ENCODE measurements around the gene NCL. TPM values are rescaled to one million over a fixed set of nuclear protein-coding genes. Genes with fewer than 3 reads are reported as not detected.
A peak's percentile ranks its signal among the peaks of the same experiment; 100 is the strongest.

The NCL gene
- polyA plus RNA-seq (2012; ENCODE audit: insufficient read depth, insufficient read length, low read depth), result 932 TPM

GRCh38 chr2:231463698-231464575 is at the start of gene NCL:
Gene NCL (minus strand): TSS chr2:231464484. CDS start chr2:231464353, 131 bp downstream.
- Histone ChIP-seq H3K4me1 (no peaks in the 10 kb centered on the region; the same call in 1 of the 2 replicates), H3K27me3 (no peaks in the 10 kb centered on the region), H3K36me3 (peaks cover 53% of the 10 kb centered on the region), H3K9me3 (no peaks in the 10 kb centered on the region), H3K4me3 (ENCODE audit: low read depth, low read length) (peak within 1 kb of the TSS; percentile 75)
- peak; percentile 82 for DNase-seq
- TF ChIP-seq, protein P1, sequence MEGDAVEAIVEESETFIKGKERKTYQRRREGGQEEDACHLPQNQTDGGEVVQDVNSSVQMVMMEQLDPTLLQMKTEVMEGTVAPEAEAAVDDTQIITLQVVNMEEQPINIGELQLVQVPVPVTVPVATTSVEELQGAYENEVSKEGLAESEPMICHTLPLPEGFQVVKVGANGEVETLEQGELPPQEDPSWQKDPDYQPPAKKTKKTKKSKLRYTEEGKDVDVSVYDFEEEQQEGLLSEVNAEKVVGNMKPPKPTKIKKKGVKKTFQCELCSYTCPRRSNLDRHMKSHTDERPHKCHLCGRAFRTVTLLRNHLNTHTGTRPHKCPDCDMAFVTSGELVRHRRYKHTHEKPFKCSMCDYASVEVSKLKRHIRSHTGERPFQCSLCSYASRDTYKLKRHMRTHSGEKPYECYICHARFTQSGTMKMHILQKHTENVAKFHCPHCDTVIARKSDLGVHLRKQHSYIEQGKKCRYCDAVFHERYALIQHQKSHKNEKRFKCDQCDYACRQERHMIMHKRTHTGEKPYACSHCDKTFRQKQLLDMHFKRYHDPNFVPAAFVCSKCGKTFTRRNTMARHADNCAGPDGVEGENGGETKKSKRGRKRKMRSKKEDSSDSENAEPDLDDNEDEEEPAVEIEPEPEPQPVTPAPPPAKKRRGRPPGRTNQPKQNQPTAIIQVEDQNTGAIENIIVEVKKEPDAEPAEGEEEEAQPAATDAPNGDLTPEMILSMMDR (IDR thresholded peaks at IDR 0.05; ENCODE audit: low read depth, low read length), result no peak

- Histone ChIP-seq H3K9me3 (no peaks in the 10 kb centered on the region), H3K27me3 (no peaks in the 10 kb centered on the region), H3K4me1 (no peaks in the 10 kb centered on the region), H3K4me3 (ENCODE audit: low read depth, low read length) (peak overlapping the region; percentile 82), H3K36me3 (no peaks in the 10 kb centered on the region)
- TF ChIP-seq, protein P1 (IDR thresholded peaks at IDR 0.05; ENCODE audit: low read depth, low read length), result no peak
- no peak for DNase-seq
These were observed 49.5 kb upstream of the NCL start for GRCh38 chr2:231513746-231514224.

- Histone ChIP-seq H3K9me3 (no peaks in the 10 kb centered on the region), H3K4me1 (no peaks in the 10 kb centered on the region), H3K4me3 (ENCODE audit: low read depth, low read length) (no peak overlapping the region), H3K27me3 (no peaks in the 10 kb centered on the region), H3K36me3 (no peaks in the 10 kb centered on the region)
- DNase-seq, result peak; percentile 48
- TF ChIP-seq, protein P1 (IDR thresholded peaks at IDR 0.05; ENCODE audit: low read depth, low read length), result no peak
These were observed 47.9 kb upstream of the NCL start for GRCh38 chr2:231512222-231512621.

DNA sequence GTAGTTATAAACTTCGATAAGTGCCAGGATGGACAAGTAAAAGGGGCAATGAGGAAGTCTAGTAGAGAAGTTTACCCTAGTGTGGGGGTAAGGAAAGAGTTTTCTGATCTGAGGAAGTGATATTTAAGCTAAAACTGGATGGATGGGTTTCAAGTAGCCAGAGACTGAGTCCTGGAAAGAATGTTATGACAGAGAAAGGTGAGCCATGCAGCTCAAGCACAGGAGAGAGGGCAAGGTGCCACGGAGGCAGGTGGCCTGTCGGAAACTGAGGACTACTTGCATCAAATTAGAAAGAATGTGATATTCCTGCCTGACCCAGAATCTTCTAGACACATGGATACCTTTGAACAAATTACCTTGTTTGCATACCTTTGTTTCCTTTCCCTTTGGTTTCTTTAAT is 39.5 kb upstream of the NCL start:
- Histone ChIP-seq H3K36me3 (no peaks in the 10 kb centered on the region), H3K9me3 (no peaks in the 10 kb centered on the region), H3K4me1 (no peaks in the 10 kb centered on the region), H3K27me3 (no peaks in the 10 kb centered on the region), H3K4me3 (ENCODE audit: low read depth, low read length) (no peak overlapping the region)
- no peak for DNase-seq
- TF ChIP-seq, protein P1 (IDR thresholded peaks at IDR 0.05; ENCODE audit: low read depth, low read length), result no peak

DNA sequence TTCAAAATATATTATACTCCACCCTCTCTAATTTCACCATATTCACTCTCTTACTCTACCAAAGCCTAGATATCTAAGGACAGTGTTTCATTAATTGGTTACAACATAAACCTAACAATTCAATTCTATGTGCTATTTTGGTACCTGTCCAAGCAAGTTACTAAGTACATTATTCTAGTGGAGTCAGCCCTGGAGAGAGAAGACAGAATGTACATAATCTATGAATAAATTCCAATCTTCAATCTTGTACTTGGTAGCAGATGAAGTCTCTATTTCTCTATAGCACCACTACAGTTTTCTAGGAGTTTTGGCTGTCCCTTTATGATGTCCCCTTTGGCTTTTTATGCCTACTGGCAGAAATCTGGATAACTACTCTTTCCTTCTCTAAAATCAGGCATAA is 38.3 kb upstream of the NCL start:
- no peaks in the 10 kb centered on the region for H3K4me1 ChIP-seq
- no peaks in the 10 kb centered on the region for H3K36me3 ChIP-seq
- no peaks in the 10 kb centered on the region for H3K27me3 ChIP-seq
- DNase-seq, result no peak
- no peaks in the 10 kb centered on the region for H3K9me3 ChIP-seq
- TF ChIP-seq, protein P1 (IDR thresholded peaks at IDR 0.05; ENCODE audit: low read depth, low read length), result no peak
- no peak overlapping the region for H3K4me3 ChIP-seq (ENCODE audit: low read depth, low read length)

DNA sequence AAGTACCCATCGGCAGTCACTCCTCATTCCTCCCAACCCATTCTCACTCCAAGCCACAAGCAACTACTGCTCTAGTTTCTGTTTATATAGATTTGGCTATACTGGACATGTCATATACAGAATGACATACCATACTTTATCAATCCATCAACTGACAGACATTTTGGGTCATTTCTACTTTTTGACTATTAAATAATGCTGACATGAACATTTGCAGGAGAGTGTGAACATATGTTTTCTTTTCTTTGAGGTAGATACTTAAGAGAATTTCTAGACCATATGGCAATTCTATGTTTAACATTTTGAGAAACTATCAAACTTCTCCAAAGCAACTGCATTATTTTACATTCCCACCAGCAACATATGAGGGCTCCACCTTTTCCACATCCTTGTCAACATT is 33.4 kb upstream of the NCL start:
- Histone ChIP-seq H3K36me3 (no peaks in the 10 kb centered on the region), H3K4me3 (ENCODE audit: low read depth, low read length) (no peak overlapping the region), H3K27me3 (no peaks in the 10 kb centered on the region), H3K9me3 (no peaks in the 10 kb centered on the region), H3K4me1 (no peaks in the 10 kb centered on the region)
- TF ChIP-seq, protein P1 (IDR thresholded peaks at IDR 0.05; ENCODE audit: low read depth, low read length), result no peak
- DNase-seq, result no peak

Measured in BE2C (cell line).